ENCODE results near the gene NDOR1.
A peak's percentile ranks its signal among the peaks of the same experiment; 100 is the strongest.

The NDOR1 gene

DNA sequence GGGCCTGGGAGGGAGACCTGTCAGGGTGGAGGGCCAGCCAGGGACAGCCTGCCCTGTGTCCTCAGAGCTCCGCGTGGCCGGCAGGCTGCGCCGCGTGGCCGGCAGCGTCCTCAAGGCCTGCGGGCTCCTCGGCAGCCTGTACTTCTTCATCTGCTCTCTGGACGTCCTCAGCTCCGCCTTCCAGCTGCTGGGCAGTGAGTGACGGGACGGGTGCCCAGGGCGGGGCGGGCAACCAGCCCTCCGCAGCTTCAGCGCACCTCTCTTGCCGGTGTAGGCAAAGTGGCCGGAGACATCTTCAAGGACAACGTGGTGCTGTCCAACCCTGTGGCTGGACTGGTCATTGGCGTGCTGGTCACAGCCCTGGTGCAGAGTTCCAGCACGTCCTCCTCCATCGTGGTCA lies 27.0 kb downstream of the NDOR1 start:
- H3K4me3 ChIP-seq (ENCODE audit: low read depth, low read length), result no peak overlapping the region
- DNase-seq, result no peak
- no peak overlapping the region for H3K27ac ChIP-seq
- H3K27me3 ChIP-seq (ENCODE audit: insufficient read depth, low read depth, severe bottlenecking), result no peaks in the 10 kb centered on the region
- TF ChIP-seq, protein P1, sequence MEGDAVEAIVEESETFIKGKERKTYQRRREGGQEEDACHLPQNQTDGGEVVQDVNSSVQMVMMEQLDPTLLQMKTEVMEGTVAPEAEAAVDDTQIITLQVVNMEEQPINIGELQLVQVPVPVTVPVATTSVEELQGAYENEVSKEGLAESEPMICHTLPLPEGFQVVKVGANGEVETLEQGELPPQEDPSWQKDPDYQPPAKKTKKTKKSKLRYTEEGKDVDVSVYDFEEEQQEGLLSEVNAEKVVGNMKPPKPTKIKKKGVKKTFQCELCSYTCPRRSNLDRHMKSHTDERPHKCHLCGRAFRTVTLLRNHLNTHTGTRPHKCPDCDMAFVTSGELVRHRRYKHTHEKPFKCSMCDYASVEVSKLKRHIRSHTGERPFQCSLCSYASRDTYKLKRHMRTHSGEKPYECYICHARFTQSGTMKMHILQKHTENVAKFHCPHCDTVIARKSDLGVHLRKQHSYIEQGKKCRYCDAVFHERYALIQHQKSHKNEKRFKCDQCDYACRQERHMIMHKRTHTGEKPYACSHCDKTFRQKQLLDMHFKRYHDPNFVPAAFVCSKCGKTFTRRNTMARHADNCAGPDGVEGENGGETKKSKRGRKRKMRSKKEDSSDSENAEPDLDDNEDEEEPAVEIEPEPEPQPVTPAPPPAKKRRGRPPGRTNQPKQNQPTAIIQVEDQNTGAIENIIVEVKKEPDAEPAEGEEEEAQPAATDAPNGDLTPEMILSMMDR (IDR thresholded peaks at IDR 0.05; ENCODE audit: low read depth, low read length), result no peak
- no peaks in the 10 kb centered on the region for H3K36me3 ChIP-seq
- H3K9me3 ChIP-seq (ENCODE audit: severe bottlenecking), result no peaks in the 10 kb centered on the region

DNA sequence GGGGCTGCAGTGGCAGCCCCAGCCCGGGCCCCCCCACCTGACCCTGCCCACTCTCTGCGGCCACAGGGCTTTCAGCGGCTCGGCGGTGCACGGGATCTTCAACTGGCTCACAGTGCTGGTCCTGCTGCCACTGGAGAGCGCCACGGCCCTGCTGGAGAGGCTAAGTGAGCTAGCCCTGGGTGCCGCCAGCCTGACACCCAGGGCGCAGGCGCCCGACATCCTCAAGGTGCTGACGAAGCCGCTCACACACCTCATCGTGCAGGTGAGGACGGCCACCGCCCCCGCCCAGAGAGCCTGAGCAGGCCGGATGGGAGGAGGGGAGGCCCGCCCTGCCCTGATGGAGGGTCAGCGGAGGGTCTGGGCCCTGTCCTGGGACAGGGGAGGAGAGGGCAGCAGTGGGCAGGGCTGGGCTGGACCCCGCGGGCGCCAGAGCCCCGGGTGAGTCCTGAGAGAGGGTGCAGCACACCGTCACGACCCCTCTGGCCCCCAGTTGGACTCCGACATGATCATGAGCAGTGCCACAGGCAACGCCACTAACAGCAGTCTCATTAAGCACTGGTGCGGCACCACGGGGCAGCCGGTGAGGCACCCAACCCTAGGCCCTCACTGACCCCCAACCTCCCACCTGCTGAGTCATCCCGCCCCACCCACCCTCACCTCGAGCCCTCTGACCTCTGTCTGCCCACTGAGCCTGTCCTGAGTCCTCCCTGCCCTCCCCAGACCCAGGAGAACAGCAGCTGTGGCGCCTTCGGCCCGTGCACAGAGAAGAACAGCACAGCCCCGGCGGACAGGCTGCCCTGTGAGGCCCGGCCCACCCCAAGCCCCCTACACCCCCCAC lies 27.9 kb downstream of the NDOR1 start:
- H3K9me3 ChIP-seq (ENCODE audit: severe bottlenecking), result no peaks in the 10 kb centered on the region
- no peak overlapping the region for H3K4me3 ChIP-seq (ENCODE audit: low read depth, low read length)
- no peak overlapping the region for H3K27ac ChIP-seq
- no peaks in the 10 kb centered on the region for H3K27me3 ChIP-seq (ENCODE audit: insufficient read depth, low read depth, severe bottlenecking)
- no peaks in the 10 kb centered on the region for H3K36me3 ChIP-seq
- TF ChIP-seq, protein P1 (IDR thresholded peaks at IDR 0.05; ENCODE audit: low read depth, low read length), result no peak
- no peak for DNase-seq

- Histone ChIP-seq H3K4me3 (ENCODE audit: low read depth, low read length) (no peak overlapping the region), H3K27me3 (ENCODE audit: insufficient read depth, low read depth, severe bottlenecking) (no peaks in the 10 kb centered on the region), H3K27ac (no peak overlapping the region), H3K9me3 (ENCODE audit: severe bottlenecking) (no peaks in the 10 kb centered on the region), H3K36me3 (no peaks in the 10 kb centered on the region)
- TF ChIP-seq, protein P1 (IDR thresholded peaks at IDR 0.05; ENCODE audit: low read depth, low read length), result no peak
- DNase-seq, result no peak
Measured at GRCh38 chr9:137234055-137234697, 28.7 kb downstream of the NDOR1 start.

GRCh38 chr9:137234758-137235423 lies 29.4 kb downstream of the NDOR1 start:
- no peak for DNase-seq
- TF ChIP-seq, protein P1 (IDR thresholded peaks at IDR 0.05; ENCODE audit: low read depth, low read length), result no peak
- H3K27me3 ChIP-seq (ENCODE audit: insufficient read depth, low read depth, severe bottlenecking), result no peaks in the 10 kb centered on the region
- H3K4me3 ChIP-seq (ENCODE audit: low read depth, low read length), result no peak overlapping the region
- no peaks in the 10 kb centered on the region for H3K9me3 ChIP-seq (ENCODE audit: severe bottlenecking)
- no peak overlapping the region for H3K27ac ChIP-seq
- no peaks in the 10 kb centered on the region for H3K36me3 ChIP-seq

GRCh38 chr9:137235424-137236237 lies 30.1 kb downstream of the NDOR1 start:
- Histone ChIP-seq H3K36me3 (no peaks in the 10 kb centered on the region), H3K4me3 (ENCODE audit: low read depth, low read length) (peak overlapping the region; percentile 32; the same call in 1 of the 2 replicates), H3K9me3 (ENCODE audit: severe bottlenecking) (no peaks in the 10 kb centered on the region), H3K27me3 (ENCODE audit: insufficient read depth, low read depth, severe bottlenecking) (no peaks in the 10 kb centered on the region), H3K27ac (no peak overlapping the region)
- TF ChIP-seq, protein P1 (IDR thresholded peaks at IDR 0.05; ENCODE audit: low read depth, low read length), result peak; percentile 0; the same call in 1 of the 2 replicates
- no peak for DNase-seq
